Lower leg skin (tissue), 3 donors: ENCODE data around the gene LITAFD.

Experiments used
- POLR2A ChIP-seq, 2 donors: fragments of 450-650 bp; IDR thresholded peaks; one replicate each; pipeline ENCODE4 v1.6.1; 2016 to 2017; ENCODE audit warnings: antibody characterized with exemption in 2 of 2, mild to moderate bottlenecking in 1 of 2, moderate library complexity in 1 of 2
- TF ChIP-seq, protein P1 (sequence below), 3 donors: fragments of 450-650 bp; IDR thresholded peaks; one replicate each; pipeline ENCODE4 v1.5.1; 2016; ENCODE audit warnings: antibody characterized with exemption in 3 of 3, mild to moderate bottlenecking in 3 of 3, moderate library complexity in 2 of 3

DNA sequence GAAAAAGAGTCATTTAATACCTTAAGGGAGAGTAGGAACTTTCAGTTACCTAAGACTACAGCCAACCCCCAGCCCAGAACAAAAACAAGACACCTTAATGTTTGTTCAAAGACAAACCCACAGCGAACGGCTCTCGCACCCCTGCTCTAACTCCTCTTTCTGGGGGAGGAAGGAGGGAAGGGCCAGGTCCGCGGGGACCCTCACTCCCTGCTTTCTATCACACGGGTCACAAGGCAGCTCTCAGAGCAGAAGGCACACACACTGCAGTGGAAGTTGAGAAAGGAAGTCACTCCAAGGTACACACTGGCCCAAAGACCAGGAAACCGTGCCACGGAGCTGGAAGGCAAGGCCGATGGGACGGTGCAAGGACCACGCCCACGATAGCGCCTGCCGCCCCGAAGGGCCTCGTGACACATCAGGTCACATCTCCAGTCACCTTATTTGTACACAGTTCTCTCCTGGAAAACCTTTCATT, 10.0 kb downstream of the LITAFD start:
- TF ChIP-seq, protein P1, sequence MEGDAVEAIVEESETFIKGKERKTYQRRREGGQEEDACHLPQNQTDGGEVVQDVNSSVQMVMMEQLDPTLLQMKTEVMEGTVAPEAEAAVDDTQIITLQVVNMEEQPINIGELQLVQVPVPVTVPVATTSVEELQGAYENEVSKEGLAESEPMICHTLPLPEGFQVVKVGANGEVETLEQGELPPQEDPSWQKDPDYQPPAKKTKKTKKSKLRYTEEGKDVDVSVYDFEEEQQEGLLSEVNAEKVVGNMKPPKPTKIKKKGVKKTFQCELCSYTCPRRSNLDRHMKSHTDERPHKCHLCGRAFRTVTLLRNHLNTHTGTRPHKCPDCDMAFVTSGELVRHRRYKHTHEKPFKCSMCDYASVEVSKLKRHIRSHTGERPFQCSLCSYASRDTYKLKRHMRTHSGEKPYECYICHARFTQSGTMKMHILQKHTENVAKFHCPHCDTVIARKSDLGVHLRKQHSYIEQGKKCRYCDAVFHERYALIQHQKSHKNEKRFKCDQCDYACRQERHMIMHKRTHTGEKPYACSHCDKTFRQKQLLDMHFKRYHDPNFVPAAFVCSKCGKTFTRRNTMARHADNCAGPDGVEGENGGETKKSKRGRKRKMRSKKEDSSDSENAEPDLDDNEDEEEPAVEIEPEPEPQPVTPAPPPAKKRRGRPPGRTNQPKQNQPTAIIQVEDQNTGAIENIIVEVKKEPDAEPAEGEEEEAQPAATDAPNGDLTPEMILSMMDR (IDR thresholded peaks at IDR 0.05), result no peak
- no peak for TF ChIP-seq POLR2A (IDR thresholded peaks at IDR 0.05)
